ENCODE data around the gene TMEM40. TPM values are rescaled to one million over a fixed set of nuclear protein-coding genes. Genes with fewer than 3 reads are reported as not detected.

Gene TMEM40
- total and polyA plus RNA-seq, 9 donors, result 0.11 to 0.80 (median 0.20) TPM; not detected in 6

GRCh38 chr3:12716605-12717151 is 42.4 kb downstream of the TMEM40 start:
- WGBS, 3 donors, result 2 to 8% (median 4%) methylated on average over 3 of the region's 3 CpGs
- H3K27ac ChIP-seq, result no peak overlapping the region
- TF ChIP-seq EP300 (IDR thresholded peaks at IDR 0.05) (no peak), POLR2A (IDR thresholded peaks at IDR 0.05) (no peak)
- TF ChIP-seq, protein P1, sequence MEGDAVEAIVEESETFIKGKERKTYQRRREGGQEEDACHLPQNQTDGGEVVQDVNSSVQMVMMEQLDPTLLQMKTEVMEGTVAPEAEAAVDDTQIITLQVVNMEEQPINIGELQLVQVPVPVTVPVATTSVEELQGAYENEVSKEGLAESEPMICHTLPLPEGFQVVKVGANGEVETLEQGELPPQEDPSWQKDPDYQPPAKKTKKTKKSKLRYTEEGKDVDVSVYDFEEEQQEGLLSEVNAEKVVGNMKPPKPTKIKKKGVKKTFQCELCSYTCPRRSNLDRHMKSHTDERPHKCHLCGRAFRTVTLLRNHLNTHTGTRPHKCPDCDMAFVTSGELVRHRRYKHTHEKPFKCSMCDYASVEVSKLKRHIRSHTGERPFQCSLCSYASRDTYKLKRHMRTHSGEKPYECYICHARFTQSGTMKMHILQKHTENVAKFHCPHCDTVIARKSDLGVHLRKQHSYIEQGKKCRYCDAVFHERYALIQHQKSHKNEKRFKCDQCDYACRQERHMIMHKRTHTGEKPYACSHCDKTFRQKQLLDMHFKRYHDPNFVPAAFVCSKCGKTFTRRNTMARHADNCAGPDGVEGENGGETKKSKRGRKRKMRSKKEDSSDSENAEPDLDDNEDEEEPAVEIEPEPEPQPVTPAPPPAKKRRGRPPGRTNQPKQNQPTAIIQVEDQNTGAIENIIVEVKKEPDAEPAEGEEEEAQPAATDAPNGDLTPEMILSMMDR (IDR thresholded peaks at IDR 0.05), result no peak
- H3K9me3 ChIP-seq, result no peaks in the 10 kb centered on the region
- no peaks in the 10 kb centered on the region for H3K4me1 ChIP-seq (ENCODE audit: insufficient read depth)
- no peaks in the 10 kb centered on the region for H3K27me3 ChIP-seq
- DNase-seq, result no peak
- intact Hi-C loops (cut with DNase I), result loop anchor here in 1 of 4 donors (10.0 kb wide), 1 partner anchor 222 kb away; no protein-coding TSS in a partner anchor
- no peaks in the 10 kb centered on the region for H3K36me3 ChIP-seq
- no peak overlapping the region for H3K4me3 ChIP-seq

GRCh38 chr3:12714278-12714677 is 44.8 kb downstream of the TMEM40 start:
- WGBS, 3 donors, result 93 to 98% (median 96%) methylated on average over 4 of the region's 4 CpGs
- no peak for DNase-seq
- Histone ChIP-seq H3K9me3 (no peaks in the 10 kb centered on the region), H3K27me3 (no peaks in the 10 kb centered on the region), H3K4me3 (no peak overlapping the region), H3K4me1 (ENCODE audit: insufficient read depth) (no peaks in the 10 kb centered on the region), H3K36me3 (no peaks in the 10 kb centered on the region), H3K27ac (no peak overlapping the region)
- intact Hi-C loops (cut with DNase I), result loop anchor here in 1 of 4 donors (10.0 kb wide), 1 partner anchor 219 kb away; no protein-coding TSS in a partner anchor
- no peak for TF ChIP-seq EP300 (IDR thresholded peaks at IDR 0.05)
- TF ChIP-seq, protein P1 (IDR thresholded peaks at IDR 0.05), result no peak
- no peak for TF ChIP-seq POLR2A (IDR thresholded peaks at IDR 0.05)

DNA sequence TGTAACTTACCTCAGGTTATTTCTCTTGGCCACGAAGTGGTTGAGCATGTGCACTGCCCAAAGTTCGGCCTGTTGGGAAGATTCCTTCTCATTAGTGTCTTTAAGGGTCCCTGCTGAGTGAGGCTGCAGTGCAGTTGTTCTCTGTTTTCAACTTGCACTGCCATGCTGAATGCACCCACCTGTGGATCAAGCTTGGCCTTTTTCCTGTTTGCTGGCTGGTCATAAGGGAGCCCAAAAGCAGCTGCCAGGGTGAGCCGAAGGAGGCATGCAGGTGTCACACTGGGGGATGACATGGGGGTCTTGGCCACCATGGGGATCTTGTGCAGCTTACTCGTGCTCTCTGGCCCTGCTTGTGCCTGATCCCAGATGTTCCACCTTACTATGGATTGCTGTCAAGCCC is 49.0 kb downstream of the TMEM40 start:
- intact Hi-C loops (cut with DNase I), result loop anchor here in 1 of 4 donors (10.0 kb wide), 1 partner anchor 215 kb away; no protein-coding TSS in a partner anchor

GRCh38 chr3:12709334-12709733 is 49.7 kb downstream of the TMEM40 start:
- Histone ChIP-seq H3K27ac (no peak overlapping the region), H3K4me1 (ENCODE audit: insufficient read depth) (no peaks in the 10 kb centered on the region), H3K9me3 (no peaks in the 10 kb centered on the region), H3K4me3 (no peak overlapping the region), H3K27me3 (no peaks in the 10 kb centered on the region), H3K36me3 (no peaks in the 10 kb centered on the region)
- TF ChIP-seq POLR2A (IDR thresholded peaks at IDR 0.05) (no peak), EP300 (IDR thresholded peaks at IDR 0.05) (no peak)
- TF ChIP-seq, protein P1 (IDR thresholded peaks at IDR 0.05), result no peak
- no peak for DNase-seq
- 86 to 93% (median 90%) methylated on average over 3 of the region's 3 CpGs for WGBS, 3 donors
- intact Hi-C loops (cut with DNase I), result no loop called here

More for the DNA sequence above, 49.0 kb downstream of the TMEM40 start:
- Histone ChIP-seq H3K27ac (no peak overlapping the region), H3K4me3 (no peak overlapping the region), H3K9me3 (no peaks in the 10 kb centered on the region), H3K36me3 (no peaks in the 10 kb centered on the region), H3K4me1 (ENCODE audit: insufficient read depth) (no peaks in the 10 kb centered on the region), H3K27me3 (no peaks in the 10 kb centered on the region)
- no peak for TF ChIP-seq POLR2A (IDR thresholded peaks at IDR 0.05)
- TF ChIP-seq EP300 (IDR thresholded peaks at IDR 0.05), result no peak
- TF ChIP-seq, protein P1 (IDR thresholded peaks at IDR 0.05), result no peak
- WGBS, 3 donors, result 76 to 86% (median 81%) methylated on average over 2 to 4 of the region's 4 CpGs
- no peak for DNase-seq
